Neural cell (in vitro differentiated cells): Measurements from ENCODE around the gene USP35. TPM values are rescaled to one million over a fixed set of nuclear protein-coding genes. Genes with fewer than 3 reads are reported as not detected.

Experiments
- H2AFZ ChIP-seq: fragments of 200-600, 300-800 bp; sonication (generic), shearing (Covaris generic); 2 replicates; pipeline ENCODE4 v1.6.0; 2014; ENCODE audit warnings: low read depth, mild to moderate bottlenecking, antibody characterized with exemption, low read length, moderate library complexity
- H3F3A ChIP-seq: fragments of 200-600 bp; shearing (Covaris generic); 2 replicates; pipeline ENCODE4 v1.6.1; 2016; ENCODE audit warnings: mild to moderate bottlenecking, moderate library complexity, mixed read lengths, antibody characterized with exemption, low read length; ENCODE audit not compliant: insufficient read depth, poor library complexity, severe bottlenecking
- H3K27ac ChIP-seq: fragments of 200-600, 300-800 bp; sonication (generic), shearing (Covaris generic); 2 replicates; pipeline ENCODE4 v1.5.1; 2014; ENCODE audit warnings: mild to moderate bottlenecking, low read length, moderate library complexity
- H3K27me3 ChIP-seq: fragments of 300-800, 200-600 bp; sonication (generic), shearing (Covaris generic); 2 replicates; pipeline ENCODE4 v1.6.0; 2014; ENCODE audit warnings: mild to moderate bottlenecking, low read depth, low read length, moderate library complexity; ENCODE audit not compliant: insufficient read depth
- H3K36me3 ChIP-seq: fragments of 300-800, 200-600 bp; sonication (generic), shearing (Covaris generic); 2 replicates; pipeline ENCODE4 v1.5.1; 2014; ENCODE audit warnings: mild to moderate bottlenecking, antibody characterized with exemption, low read length, moderate library complexity; ENCODE audit not compliant: insufficient read depth
- H3K4me2 ChIP-seq: fragments of 300-800, 200-600 bp; sonication (generic), shearing (Covaris generic); 2 replicates; pipeline ENCODE4 v1.6.0; 2014; ENCODE audit warnings: mild to moderate bottlenecking, low read length
- H3K4me3 ChIP-seq: fragments of 300-800, 200-600 bp; sonication (generic), shearing (Covaris generic); 2 replicates; pipeline ENCODE4 v1.5.1; 2014; ENCODE audit warnings: mild to moderate bottlenecking, low read length, moderate library complexity
- H3K79me2 ChIP-seq: fragments of 200-600 bp; shearing (Covaris generic); replicated peaks from 2 replicates; pipeline ENCODE4 v1.6.0; 2014; ENCODE audit warnings: mild to moderate bottlenecking, low read length, moderate library complexity; ENCODE audit not compliant: insufficient read depth
- H3K9ac ChIP-seq: fragments of 300-800, 200-600 bp; sonication (generic), shearing (Covaris generic); 2 replicates; pipeline ENCODE4 v1.6.1; 2016; ENCODE audit warnings: mild to moderate bottlenecking, low read length, mixed read lengths
- H3K9me2 ChIP-seq: fragments of 200-600 bp; shearing (Covaris generic); 2 replicates; pipeline ENCODE4 v1.6.1; 2016; ENCODE audit warnings: mild to moderate bottlenecking, low read length, mixed read lengths; ENCODE audit not compliant: insufficient read depth
- H3K9me3 ChIP-seq: fragments of 200-600, 300-800 bp; sonication (generic), shearing (Covaris generic); 2 replicates; pipeline ENCODE4 v1.6.1; 2016; ENCODE audit warnings: mild to moderate bottlenecking, mixed run types, low read length, moderate library complexity, mixed read lengths
- H4K20me1 ChIP-seq: fragments of 200-600 bp; shearing (Covaris generic); 2 replicates; pipeline ENCODE4 v1.6.1; 2016; ENCODE audit warnings: mild to moderate bottlenecking, mixed run types; ENCODE audit not compliant: insufficient read depth
- EP300 ChIP-seq: fragments of 450-650 bp; conservative IDR thresholded peaks from 2 replicates; pipeline ENCODE4 v1.6.1; 2014; ENCODE audit warnings: antibody characterized with exemption, mild to moderate bottlenecking, moderate library complexity; ENCODE audit not compliant: poor library complexity, severe bottlenecking
- EZH2 ChIP-seq: fragments of 200-600, 300-800 bp; shearing (Covaris generic), sonication (generic); IDR thresholded peaks from 2 replicates; pipeline ENCODE4 v1.6.1; 2014; ENCODE audit warnings: antibody characterized with exemption, low read length, borderline replicate concordance, mild to moderate bottlenecking; ENCODE audit not compliant: insufficient read depth, poor library complexity, severe bottlenecking
- MXI1 ChIP-seq: fragments of 450-650 bp; conservative IDR thresholded peaks from 2 replicates; pipeline ENCODE4 v1.6.1; 2014; ENCODE audit warnings: antibody characterized with exemption, mild to moderate bottlenecking; ENCODE audit not compliant: poor library complexity, severe bottlenecking
- POLR2AphosphoS5 ChIP-seq: IDR thresholded peaks from 2 replicates; pipeline ENCODE4 v1.6.1; 2012
- RAD21 ChIP-seq: fragments of 450-650 bp; conservative IDR thresholded peaks from 2 replicates; pipeline ENCODE4 v1.6.1; 2014; ENCODE audit warnings: antibody characterized with exemption, mild to moderate bottlenecking, moderate library complexity
- SMC3 ChIP-seq: fragments of 450-650 bp; conservative IDR thresholded peaks from 2 replicates; pipeline ENCODE4 v1.6.1; 2014; ENCODE audit warnings: antibody characterized with exemption, mild to moderate bottlenecking, moderate library complexity; ENCODE audit not compliant: poor library complexity
- TAF1 ChIP-seq: IDR thresholded peaks from 2 replicates; pipeline ENCODE4 v1.6.1; 2012; ENCODE audit warnings: low read depth
- polyA plus RNA-seq: library from polyadenylated mRNA; depleted of rRNA; stranded (reverse); fragments of >200 nt; gene quantifications from 2 replicates; pipeline ENCODE4 v1.2.3, GENCODE V29; 2014
- TF ChIP-seq, protein P1 (sequence below): IDR thresholded peaks from 2 replicates; pipeline ENCODE4 v1.6.1; 2012; ENCODE audit warnings: borderline replicate concordance
- TF ChIP-seq, protein P2 (sequence below): fragments of 450-650 bp; IDR thresholded peaks from 2 replicates; pipeline ENCODE4 v1.5.1; 2014; ENCODE audit warnings: antibody characterized with exemption, mild to moderate bottlenecking, moderate library complexity; ENCODE audit not compliant: poor library complexity, severe bottlenecking

Gene USP35
- polyA plus RNA-seq, 1 donor from 2014 or later, result 12.9 TPM

- no peaks in the 10 kb centered on the region for H3K36me3 ChIP-seq
- no peak for TF ChIP-seq SMC3
- TF ChIP-seq TAF1, result no peak
- no peak for TF ChIP-seq MXI1
- TF ChIP-seq RAD21, result no peak
- TF ChIP-seq EZH2, result no peak
- no peak for TF ChIP-seq EP300
- TF ChIP-seq, protein P1, sequence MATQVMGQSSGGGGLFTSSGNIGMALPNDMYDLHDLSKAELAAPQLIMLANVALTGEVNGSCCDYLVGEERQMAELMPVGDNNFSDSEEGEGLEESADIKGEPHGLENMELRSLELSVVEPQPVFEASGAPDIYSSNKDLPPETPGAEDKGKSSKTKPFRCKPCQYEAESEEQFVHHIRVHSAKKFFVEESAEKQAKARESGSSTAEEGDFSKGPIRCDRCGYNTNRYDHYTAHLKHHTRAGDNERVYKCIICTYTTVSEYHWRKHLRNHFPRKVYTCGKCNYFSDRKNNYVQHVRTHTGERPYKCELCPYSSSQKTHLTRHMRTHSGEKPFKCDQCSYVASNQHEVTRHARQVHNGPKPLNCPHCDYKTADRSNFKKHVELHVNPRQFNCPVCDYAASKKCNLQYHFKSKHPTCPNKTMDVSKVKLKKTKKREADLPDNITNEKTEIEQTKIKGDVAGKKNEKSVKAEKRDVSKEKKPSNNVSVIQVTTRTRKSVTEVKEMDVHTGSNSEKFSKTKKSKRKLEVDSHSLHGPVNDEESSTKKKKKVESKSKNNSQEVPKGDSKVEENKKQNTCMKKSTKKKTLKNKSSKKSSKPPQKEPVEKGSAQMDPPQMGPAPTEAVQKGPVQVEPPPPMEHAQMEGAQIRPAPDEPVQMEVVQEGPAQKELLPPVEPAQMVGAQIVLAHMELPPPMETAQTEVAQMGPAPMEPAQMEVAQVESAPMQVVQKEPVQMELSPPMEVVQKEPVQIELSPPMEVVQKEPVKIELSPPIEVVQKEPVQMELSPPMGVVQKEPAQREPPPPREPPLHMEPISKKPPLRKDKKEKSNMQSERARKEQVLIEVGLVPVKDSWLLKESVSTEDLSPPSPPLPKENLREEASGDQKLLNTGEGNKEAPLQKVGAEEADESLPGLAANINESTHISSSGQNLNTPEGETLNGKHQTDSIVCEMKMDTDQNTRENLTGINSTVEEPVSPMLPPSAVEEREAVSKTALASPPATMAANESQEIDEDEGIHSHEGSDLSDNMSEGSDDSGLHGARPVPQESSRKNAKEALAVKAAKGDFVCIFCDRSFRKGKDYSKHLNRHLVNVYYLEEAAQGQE, result no peak
- no peak for TF ChIP-seq POLR2AphosphoS5
- TF ChIP-seq, protein P2, sequence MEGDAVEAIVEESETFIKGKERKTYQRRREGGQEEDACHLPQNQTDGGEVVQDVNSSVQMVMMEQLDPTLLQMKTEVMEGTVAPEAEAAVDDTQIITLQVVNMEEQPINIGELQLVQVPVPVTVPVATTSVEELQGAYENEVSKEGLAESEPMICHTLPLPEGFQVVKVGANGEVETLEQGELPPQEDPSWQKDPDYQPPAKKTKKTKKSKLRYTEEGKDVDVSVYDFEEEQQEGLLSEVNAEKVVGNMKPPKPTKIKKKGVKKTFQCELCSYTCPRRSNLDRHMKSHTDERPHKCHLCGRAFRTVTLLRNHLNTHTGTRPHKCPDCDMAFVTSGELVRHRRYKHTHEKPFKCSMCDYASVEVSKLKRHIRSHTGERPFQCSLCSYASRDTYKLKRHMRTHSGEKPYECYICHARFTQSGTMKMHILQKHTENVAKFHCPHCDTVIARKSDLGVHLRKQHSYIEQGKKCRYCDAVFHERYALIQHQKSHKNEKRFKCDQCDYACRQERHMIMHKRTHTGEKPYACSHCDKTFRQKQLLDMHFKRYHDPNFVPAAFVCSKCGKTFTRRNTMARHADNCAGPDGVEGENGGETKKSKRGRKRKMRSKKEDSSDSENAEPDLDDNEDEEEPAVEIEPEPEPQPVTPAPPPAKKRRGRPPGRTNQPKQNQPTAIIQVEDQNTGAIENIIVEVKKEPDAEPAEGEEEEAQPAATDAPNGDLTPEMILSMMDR, result no peak
- no peak overlapping the region for H3K27ac ChIP-seq
- H3K9ac ChIP-seq, result no peak overlapping the region
- H3F3A ChIP-seq, result no peaks in the 10 kb centered on the region
- no peaks in the 10 kb centered on the region for H3K27me3 ChIP-seq
- H4K20me1 ChIP-seq, result no peaks in the 10 kb centered on the region
- H3K9me2 ChIP-seq, result no peaks in the 10 kb centered on the region
- H3K9me3 ChIP-seq, result no peaks in the 10 kb centered on the region
- no peak overlapping the region for H2AFZ ChIP-seq
- no peaks in the 10 kb centered on the region for H3K79me2 ChIP-seq
- no peak overlapping the region for H3K4me2 ChIP-seq
- no peak overlapping the region for H3K4me3 ChIP-seq
Measured at GRCh38 chr11:78262691-78263090, 74.0 kb downstream of the USP35 start.

Other genes starting within 250 kb of the USP35 start
- gene INTS4, start 194.3 kb upstream of the USP35 start, polyA plus RNA-seq, result 34.5 and 35.3 TPM in 2 replicates
- gene KCTD14, start 165.6 kb upstream of the USP35 start, polyA plus RNA-seq, result 0.32 and 2.0 TPM in 2 replicates
- gene THRSP, start 125.1 kb upstream of the USP35 start, polyA plus RNA-seq, result not detected in 2 replicates
- gene NDUFC2, start 109.1 kb upstream of the USP35 start, polyA plus RNA-seq, result 269 and 322 TPM in 2 replicates
- gene ALG8, start 49.3 kb upstream of the USP35 start, polyA plus RNA-seq, result 35.7 and 42.1 TPM in 2 replicates
- 1.2 and 1.4 TPM in 2 replicates for gene KCTD21, start 293 bp upstream of the USP35 start, polyA plus RNA-seq
- 21.9 and 28.6 TPM in 2 replicates for gene GAB2, start 228.9 kb downstream of the USP35 start, polyA plus RNA-seq